Measurements from ENCODE around the gene TYRO3. TPM values are rescaled to one million over a fixed set of nuclear protein-coding genes. Genes with fewer than 3 reads are reported as not detected.
"Not testable (repeated sequence)": the region's sequence is repeated elsewhere in the genome, so short reads cannot be mapped to it uniquely, and the experiment has no call there.

The TYRO3 gene
- total RNA-seq, 4 donors from 2014 or later = 2.8 to 16.2 (median 6.8) TPM

DNA sequence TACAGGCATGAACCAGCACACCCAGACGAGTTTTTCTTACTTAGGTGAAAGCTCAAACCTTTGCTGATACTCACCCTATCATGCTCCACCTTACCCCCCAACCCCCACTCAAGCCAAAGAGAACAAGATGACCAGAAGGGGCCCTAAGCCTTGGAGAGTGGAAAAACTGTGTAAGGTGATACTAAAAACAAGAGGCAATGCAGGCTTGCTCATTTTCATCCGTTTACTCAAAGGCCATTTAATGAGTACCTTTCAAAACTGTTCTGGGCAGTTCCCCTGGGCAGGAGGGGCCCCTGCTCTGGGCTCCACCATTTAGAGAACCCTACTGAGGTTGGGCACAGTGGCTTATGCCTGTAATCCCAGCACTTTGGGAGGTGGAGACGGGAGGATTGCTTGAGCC, 6.7 kb downstream of the TYRO3 start:
- no peaks in the 10 kb centered on the region for H3K4me1 ChIP-seq

DNA sequence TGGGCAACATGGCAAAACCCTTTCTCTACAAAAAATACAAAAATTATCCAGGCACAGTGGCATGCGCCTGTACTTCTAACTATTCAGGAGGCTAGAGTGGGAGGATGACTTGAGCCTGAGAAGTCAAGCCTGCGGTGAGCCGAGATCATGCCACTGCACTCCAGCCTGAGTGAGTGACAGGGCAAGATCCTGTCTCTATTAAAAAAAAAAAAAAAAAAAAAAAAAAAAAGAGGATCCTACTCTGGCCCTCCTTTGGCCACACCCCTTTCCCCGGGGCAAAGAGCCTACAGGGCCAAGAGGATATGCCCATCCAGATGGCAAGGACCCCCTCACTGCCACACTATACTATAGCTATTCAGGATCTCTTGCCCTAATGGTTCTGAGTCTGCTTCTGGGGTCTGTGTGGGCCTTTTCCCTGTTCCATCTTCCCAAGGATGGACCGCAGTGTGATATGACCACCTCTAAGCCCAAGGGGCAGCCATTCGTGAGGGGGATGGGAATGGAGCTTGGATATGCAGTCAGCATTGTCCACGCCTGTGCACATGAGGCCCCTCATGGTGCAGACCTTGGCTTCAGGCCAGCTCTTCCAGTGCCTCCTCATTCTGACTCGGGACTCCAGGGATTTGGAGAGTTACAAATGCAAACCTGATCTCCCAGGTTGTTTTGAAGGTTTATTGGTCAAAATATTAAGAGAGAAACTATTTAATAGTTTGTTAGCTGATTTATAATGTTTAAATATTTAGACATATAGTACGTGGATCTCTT, 7.3 kb downstream of the TYRO3 start:
- H3K27me3 ChIP-seq = no peaks in the 10 kb centered on the region
- H3K9me3 ChIP-seq = no peaks in the 10 kb centered on the region
- H3K36me3 ChIP-seq = no peaks in the 10 kb centered on the region
- no peak overlapping the region for H3K4me3 ChIP-seq
- no peak for DNase-seq
- H3K4me1 ChIP-seq = no peaks in the 10 kb centered on the region
- H3K27ac ChIP-seq = no peak overlapping the region
- TF ChIP-seq CTCF (IDR thresholded peaks at IDR 0.05) = no peak
- TF ChIP-seq POLR2A (IDR thresholded peaks at IDR 0.05) = no peak

More for the DNA sequence above, 6.7 kb downstream of the TYRO3 start:
- no peak overlapping the region for H3K27ac ChIP-seq
- no peaks in the 10 kb centered on the region for H3K27me3 ChIP-seq
- DNase-seq = no peak
- H3K36me3 ChIP-seq = no peaks in the 10 kb centered on the region
- no peaks in the 10 kb centered on the region for H3K9me3 ChIP-seq
- no peak overlapping the region for H3K4me3 ChIP-seq
- no peak for TF ChIP-seq POLR2A (IDR thresholded peaks at IDR 0.05)
- no peak for TF ChIP-seq CTCF (IDR thresholded peaks at IDR 0.05)

- Histone ChIP-seq H3K9me3 (no peaks in the 10 kb centered on the region), H3K36me3 (no peaks in the 10 kb centered on the region), H3K27ac (no peak overlapping the region), H3K27me3 (no peaks in the 10 kb centered on the region), H3K4me1 (no peaks in the 10 kb centered on the region), H3K4me3 (no peak overlapping the region)
- no peak for DNase-seq
- no peak for TF ChIP-seq CTCF (IDR thresholded peaks at IDR 0.05)
- TF ChIP-seq POLR2A (IDR thresholded peaks at IDR 0.05) = no peak
Observed at GRCh38 chr15:41567261-41567660, 8.2 kb downstream of the TYRO3 start.

DNA sequence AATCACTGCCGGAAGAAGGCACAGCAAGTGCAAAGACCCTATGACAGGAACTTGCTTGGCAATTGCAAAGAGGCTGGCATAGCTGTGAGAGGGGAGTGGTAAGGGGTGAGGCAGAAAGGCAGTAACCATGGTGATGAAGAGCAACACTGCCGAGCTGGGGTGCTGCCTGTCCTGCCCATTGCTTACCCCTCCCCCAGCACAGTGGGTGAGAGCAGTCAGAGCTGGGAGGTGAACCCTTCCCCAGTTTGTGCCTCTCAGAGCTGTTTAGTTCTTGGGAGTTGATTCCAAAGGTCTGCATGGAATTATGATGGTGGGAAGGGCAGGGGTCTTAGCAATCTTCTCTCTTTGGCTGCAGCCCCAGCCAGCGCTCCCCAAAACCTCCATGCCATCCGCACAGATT, 8.8 kb downstream of the TYRO3 start:
- H3K9me3 ChIP-seq = no peaks in the 10 kb centered on the region
- H3K27me3 ChIP-seq = no peaks in the 10 kb centered on the region
- H3K36me3 ChIP-seq = no peaks in the 10 kb centered on the region
- H3K4me3 ChIP-seq = no peak overlapping the region
- H3K4me1 ChIP-seq = no peaks in the 10 kb centered on the region
- TF ChIP-seq CTCF (IDR thresholded peaks at IDR 0.05) (no peak), POLR2A (IDR thresholded peaks at IDR 0.05) (no peak)
- H3K27ac ChIP-seq = no peak overlapping the region
- no peak for DNase-seq

DNA sequence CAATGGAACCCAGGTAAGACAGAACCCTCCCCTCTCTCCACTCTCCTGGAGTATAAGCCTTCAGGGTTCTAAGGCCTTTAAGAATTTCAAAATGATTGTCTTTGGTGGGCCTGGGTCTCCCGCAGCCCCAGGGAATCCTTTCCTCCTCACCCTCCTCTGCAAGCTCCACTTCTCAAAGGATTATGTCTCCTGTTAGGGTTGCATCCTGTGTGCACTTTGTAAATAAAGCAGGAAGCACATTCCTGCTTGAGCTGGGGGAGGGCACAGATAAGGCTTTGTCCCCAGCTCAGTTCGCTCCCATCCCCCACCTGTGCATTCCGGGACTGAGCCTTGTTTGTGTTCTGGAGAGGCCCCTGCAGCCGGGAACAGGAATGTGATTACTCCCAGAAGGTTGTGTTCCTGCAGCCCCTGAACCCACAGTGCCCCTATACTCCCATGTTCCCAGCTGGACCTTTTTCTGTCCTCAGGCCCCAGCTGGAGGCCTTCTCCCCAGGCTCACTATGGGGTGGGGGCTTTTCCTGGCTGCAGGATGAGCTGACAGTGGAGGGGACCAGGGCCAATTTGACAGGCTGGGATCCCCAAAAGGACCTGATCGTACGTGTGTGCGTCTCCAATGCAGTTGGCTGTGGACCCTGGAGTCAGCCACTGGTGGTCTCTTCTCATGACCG, 9.5 kb downstream of the TYRO3 start:
- Histone ChIP-seq H3K27ac (no peak overlapping the region), H3K4me3 (no peak overlapping the region), H3K9me3 (no peaks in the 10 kb centered on the region), H3K36me3 (no peaks in the 10 kb centered on the region), H3K4me1 (no peaks in the 10 kb centered on the region), H3K27me3 (no peaks in the 10 kb centered on the region)
- DNase-seq = no peak
- no peak for TF ChIP-seq POLR2A (IDR thresholded peaks at IDR 0.05)
- TF ChIP-seq CTCF (IDR thresholded peaks at IDR 0.05) = no peak

DNA sequence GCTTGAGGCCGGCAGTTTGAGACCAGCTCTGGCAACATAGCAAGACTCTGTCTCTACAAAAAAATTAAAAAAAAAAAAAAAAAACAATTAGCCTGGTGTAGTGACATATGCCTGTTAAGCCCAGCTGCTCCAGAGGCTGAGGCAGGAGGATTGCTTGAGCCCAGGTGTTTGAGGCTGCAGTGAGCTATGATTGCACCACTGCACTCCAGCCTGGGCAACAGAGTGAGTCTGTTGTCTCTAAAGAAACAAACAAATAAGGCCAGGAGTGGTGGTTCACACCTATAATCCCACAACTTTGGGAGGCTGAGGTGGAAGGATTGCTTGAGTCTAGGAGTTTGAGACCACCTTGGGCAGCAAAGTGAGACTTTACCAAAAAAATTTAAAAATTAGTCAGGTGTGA, 10.2 kb downstream of the TYRO3 start:
- H3K9me3 ChIP-seq, H3K27me3 ChIP-seq, H3K4me1 ChIP-seq, DNase-seq, H3K36me3 ChIP-seq, H3K4me3 ChIP-seq, H3K27ac ChIP-seq: not testable (repeated sequence)
